ENCODE measurements around the gene LITAFD. TPM values are rescaled to one million over a fixed set of nuclear protein-coding genes. Genes with fewer than 3 reads are reported as not detected.
"Not testable (repeated sequence)": the region's sequence is repeated elsewhere in the genome, so short reads cannot be mapped to it uniquely, and the experiment has no call there.

The LITAFD gene
- total RNA-seq, 3 donors from 2014 or later = not detected

GRCh38 chr16:8914098-8914497 lies 31.9 kb downstream of the LITAFD start:
- H3K4me1 ChIP-seq (ENCODE audit: low read depth) = peaks cover 30% of the 10 kb centered on the region
- ATAC-seq (no peak), DNase-seq (no peak)
- no peak for TF ChIP-seq CTCF (IDR thresholded peaks at IDR 0.05)
- H3K36me3 ChIP-seq (ENCODE audit: low read depth) = peaks cover 15% of the 10 kb centered on the region
- no peak overlapping the region for H3K4me3 ChIP-seq
- intact Hi-C loops (cut with DNase I, micrococcal nuclease) = no loop called here
- no peaks in the 10 kb centered on the region for H3K9me3 ChIP-seq

GRCh38 chr16:8915722-8916301 lies 33.7 kb downstream of the LITAFD start:
- Histone ChIP-seq H3K4me1 (ENCODE audit: low read depth) (peaks cover 25% of the 10 kb centered on the region), H3K36me3 (ENCODE audit: low read depth) (peaks cover 8% of the 10 kb centered on the region), H3K4me3 (no peak overlapping the region), H3K9me3 (no peaks in the 10 kb centered on the region)
- ATAC-seq = no peak
- intact Hi-C loops (cut with DNase I, micrococcal nuclease) = no loop called here
- no peak for DNase-seq
- TF ChIP-seq CTCF (IDR thresholded peaks at IDR 0.05) = no peak

GRCh38 chr16:8916541-8917225 lies 34.5 kb downstream of the LITAFD start:
- DNase-seq (no peak), ATAC-seq (no peak)
- peaks cover 16% of the 10 kb centered on the region for H3K4me1 ChIP-seq (ENCODE audit: low read depth)
- intact Hi-C loops (cut with DNase I, micrococcal nuclease) = no loop called here
- no peak for TF ChIP-seq CTCF (IDR thresholded peaks at IDR 0.05)
- H3K9me3 ChIP-seq = no peaks in the 10 kb centered on the region
- peaks cover 8% of the 10 kb centered on the region for H3K36me3 ChIP-seq (ENCODE audit: low read depth)
- no peak overlapping the region for H3K4me3 ChIP-seq

GRCh38 chr16:8917336-8917735 lies 35.2 kb downstream of the LITAFD start:
- H3K36me3 ChIP-seq (ENCODE audit: low read depth); intact Hi-C loops (cut with DNase I, micrococcal nuclease); DNase-seq; ATAC-seq; H3K9me3 ChIP-seq; H3K4me3 ChIP-seq: not testable (repeated sequence)
- H3K4me1 ChIP-seq (ENCODE audit: low read depth) = peaks cover 12% of the 10 kb centered on the region

GRCh38 chr16:8919089-8919933 lies 37.2 kb downstream of the LITAFD start:
- DNase-seq (no peak), ATAC-seq (no peak)
- H3K36me3 ChIP-seq (ENCODE audit: low read depth) = peaks cover 8% of the 10 kb centered on the region
- H3K4me3 ChIP-seq = no peak overlapping the region
- peaks cover 13% of the 10 kb centered on the region for H3K4me1 ChIP-seq (ENCODE audit: low read depth)
- no peaks in the 10 kb centered on the region for H3K9me3 ChIP-seq
- TF ChIP-seq CTCF (IDR thresholded peaks at IDR 0.05) = no peak
- intact Hi-C loops (cut with DNase I, micrococcal nuclease) = no loop called here

GRCh38 chr16:8919934-8920462 lies 37.8 kb downstream of the LITAFD start:
- ATAC-seq = no peak
- Histone ChIP-seq H3K9me3 (no peaks in the 10 kb centered on the region), H3K4me3 (no peak overlapping the region), H3K36me3 (ENCODE audit: low read depth) (peaks cover 6% of the 10 kb centered on the region), H3K4me1 (ENCODE audit: low read depth) (peaks cover 20% of the 10 kb centered on the region)
- intact Hi-C loops (cut with DNase I, micrococcal nuclease) = no loop called here
- TF ChIP-seq CTCF (IDR thresholded peaks at IDR 0.05) = no peak
- DNase-seq = no peak
